SHP77 treated with DMSO at 0.1 percent for 48 hours (cell line): ENCODE results near the gene POLR1E.
"Not testable (repeated sequence)": the region's sequence is repeated elsewhere in the genome, so short reads cannot be mapped to it uniquely, and the experiment has no call there.

Experiments
- DNase-seq: peaks from one replicate; lab custom pipeline; 2025; lab: John Stamatoyannopoulos, UW

Gene POLR1E

DNA sequence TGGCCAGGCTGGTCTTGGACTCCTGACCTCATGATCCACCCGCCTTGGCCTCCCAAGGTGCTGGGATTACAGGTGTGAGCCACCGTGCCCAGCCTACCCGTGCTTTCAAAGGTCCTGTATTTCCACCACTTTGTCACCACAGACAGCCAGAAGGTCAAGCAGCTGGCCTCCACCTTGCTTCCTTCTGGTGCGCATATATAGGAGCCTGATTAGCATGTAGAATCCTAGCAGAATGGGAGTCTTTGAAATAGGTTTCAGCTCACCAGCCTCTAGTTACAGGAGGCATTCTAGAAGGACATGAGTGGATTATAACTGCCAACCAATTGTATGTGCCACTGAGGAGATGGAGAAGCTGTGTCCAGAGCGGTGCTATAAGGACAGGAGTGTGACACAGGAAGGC is 18.9 kb downstream of the POLR1E start:
- no peak for DNase-seq

DNA sequence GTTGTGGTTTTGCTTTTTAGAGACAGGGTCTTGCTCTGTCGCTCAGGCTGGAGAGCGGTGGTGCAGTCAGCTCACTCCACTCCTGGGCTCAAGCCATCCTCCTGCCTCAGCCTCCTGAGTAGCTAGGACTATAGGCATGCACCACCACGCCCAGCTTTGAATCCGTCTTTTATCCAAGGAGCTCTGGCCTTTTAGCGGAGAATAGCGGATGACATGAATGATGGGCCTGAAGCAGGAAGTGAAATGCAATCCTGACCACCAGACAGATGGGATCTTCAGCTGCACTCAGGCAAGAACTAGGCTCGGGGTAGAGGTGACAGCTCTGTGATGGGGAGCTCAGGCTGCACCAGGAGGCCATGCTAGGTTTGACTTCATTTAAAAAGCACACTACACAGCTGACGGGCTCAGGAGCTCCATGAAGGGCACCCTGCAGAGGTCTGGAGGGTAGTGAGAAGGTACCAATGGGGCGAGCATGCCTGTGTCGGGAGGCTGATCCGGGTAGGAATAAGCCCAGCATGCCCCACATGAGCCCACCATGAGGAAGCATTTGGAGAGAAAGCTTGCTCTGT is 21.9 kb downstream of the POLR1E start:
- no peak for DNase-seq

DNA sequence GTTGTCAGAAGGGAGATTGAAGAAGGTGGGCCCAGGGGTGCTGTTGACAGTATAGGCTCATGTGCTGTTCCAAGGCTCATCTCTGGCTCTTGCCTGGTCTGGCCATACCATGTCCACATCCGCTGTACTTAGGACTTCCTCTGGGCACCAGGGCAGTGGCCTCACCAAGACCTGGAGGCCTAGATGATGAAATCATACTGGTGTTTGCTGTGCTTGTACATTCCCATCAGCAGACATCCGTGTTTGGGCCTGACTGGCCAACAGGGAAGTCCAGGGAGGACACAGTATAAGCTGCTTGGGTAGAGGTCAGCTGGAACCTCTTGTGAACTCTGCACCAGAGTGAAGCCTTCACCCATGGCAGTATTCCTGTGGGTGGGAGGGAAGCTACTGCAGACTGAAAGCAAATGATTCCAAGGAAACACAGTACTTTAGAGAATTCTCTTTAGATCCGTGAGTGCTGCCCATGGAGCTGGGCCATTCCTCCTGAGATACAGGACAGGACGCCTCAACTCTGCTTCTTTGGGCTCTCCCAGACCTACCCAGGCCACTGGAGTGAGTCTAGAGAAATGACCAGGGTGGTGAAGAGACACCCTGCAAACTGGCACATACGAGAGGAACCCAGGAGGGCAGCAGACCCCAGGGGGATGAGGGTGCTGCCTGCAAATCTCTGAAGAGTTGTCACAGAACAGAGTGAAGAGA is 22.5 kb downstream of the POLR1E start:
- no peak for DNase-seq

DNA sequence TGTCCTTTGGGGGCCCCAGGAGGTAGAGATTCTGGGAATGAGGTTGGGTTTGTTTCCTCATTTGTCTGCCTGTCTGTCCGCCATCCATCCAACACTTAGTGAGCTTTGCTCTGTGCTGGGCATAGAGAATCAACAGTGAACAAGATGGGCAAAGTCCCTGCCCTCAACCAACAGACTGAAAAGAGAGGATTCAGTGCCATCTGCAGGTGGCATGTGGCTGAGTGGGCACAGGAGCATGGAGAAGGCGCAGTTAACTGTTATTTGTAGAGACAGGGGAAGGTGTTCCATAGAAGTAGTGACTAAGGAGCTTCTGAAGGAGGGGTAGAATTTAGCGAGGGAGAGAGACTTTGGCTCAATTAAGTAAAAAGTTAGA is 23.1 kb downstream of the POLR1E start:
- no peak for DNase-seq

DNA sequence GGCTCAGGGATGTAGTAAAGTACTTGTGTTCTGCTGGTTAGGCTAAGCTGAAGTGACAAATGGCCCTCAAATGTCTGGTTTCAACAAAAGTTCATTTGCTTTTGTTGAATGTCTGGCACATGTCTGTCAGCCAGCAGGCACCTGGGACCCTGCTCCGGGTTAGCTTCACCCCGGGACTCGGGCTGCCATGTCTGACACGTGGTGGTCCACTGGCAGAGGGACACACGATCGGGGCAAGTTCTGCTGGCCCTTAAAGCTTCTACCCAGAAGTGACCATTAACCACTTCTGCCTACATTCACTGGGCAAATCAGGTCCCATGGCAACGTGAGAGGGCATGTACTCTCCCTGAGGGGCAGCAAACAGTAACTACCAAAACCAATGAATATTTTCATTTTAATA is 23.8 kb downstream of the POLR1E start:
- DNase-seq = no peak

DNA sequence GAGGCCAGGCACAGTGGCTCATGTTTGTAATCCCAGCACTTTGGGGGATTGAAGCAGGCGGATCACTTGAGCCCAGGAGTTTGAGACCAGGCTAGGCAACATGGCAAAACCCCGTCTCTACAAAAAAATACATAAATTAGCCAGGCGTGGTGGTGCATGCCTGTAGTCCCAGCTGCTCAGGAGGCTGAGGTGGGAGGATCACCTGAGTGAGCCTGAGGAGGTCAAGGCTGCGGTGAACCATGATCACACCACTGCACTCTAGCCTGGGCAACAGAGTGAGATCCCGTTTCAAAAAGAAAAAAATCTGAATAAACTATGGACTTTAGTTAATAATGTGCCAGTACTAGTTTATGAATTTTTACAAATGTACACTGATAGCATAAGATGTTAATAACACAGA is 24.3 kb downstream of the POLR1E start:
- not testable (repeated sequence) for DNase-seq

DNA sequence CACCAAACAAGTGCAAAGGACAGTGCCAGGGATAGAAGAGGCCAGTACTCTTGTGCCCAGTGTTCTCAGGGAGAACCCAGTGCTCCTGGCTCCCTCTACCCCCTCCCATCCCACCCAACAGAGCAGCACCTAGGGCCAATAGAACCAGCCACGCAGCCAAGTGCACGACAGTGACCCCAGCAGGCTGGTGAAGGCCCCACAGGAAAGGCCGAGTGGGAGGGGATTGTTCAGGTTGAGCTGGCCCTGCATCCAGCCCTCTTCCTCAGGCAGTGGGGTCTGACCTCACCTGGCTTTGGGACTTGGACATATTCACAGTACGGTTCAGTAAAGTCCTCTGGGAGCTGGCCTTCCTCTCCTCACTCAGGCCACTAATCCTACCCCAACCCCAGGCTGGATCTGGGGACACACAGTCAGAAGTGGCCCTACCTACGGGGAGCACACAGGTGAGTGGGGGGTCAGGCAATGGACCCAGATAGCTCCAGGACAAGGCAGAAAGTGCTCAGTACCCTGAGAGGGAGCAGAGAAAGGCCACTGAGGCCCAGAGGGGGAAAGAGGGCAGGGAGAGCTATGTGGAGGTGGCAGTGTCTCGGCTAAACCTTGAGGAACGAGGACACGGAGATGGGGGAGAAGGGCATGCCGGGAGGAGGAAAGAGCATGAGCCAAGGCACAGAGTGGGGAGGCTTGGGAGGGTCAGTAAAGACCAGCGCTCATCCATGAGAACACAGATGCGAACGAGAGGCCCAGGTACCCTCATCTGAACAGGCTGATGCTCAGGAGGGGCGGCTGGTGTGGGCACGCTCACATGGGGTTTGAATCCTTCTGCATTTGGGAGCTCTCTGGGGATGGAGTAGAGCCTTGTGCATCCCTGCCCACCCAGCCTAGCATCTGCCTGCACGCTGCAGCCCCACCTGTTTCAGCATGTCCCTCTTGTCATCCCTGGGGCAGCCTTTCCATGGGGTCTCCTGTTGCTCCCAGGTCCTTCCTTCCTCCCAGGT is 25.6 kb downstream of the POLR1E start:
- DNase-seq = no peak

DNA sequence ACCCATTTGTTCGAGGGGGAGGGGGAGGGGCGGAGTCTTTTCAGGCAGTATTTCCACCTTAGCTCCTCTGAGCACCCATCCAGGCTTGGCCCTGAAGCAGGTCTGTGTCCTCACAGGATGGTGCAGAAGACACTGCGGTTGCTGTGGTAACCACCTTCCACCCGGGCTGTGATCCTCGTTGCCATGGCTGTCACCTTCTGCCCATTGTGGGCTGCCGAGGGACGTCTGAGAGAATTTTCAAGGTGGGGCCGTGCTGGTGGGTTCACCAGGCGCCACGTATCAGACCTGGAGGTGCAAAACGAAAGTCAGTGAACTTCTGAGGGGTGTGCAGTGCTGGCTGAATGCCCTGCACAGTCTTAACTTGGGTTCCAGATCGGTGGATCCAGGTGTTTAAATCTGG is 26.7 kb downstream of the POLR1E start:
- no peak for DNase-seq

DNA sequence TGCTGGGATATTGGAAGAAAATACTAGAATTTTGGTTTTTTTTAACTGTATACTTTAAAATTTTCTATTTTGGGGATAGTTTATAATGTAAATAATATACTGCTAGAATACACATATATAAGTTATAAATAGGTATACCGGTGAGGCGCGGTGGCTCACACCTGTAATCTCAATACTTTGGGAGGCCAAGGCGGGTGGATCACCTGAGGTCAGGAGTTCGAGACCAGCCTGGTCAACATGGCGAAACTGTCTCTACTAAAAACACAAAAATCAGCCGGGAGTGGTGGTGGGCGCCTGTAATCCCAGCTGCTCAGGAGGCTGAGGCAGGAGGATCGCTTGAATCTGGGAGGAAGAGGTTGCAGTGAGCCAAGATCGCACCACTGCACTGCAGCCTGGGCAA is 28.7 kb downstream of the POLR1E start:
- not testable (repeated sequence) for DNase-seq

DNA sequence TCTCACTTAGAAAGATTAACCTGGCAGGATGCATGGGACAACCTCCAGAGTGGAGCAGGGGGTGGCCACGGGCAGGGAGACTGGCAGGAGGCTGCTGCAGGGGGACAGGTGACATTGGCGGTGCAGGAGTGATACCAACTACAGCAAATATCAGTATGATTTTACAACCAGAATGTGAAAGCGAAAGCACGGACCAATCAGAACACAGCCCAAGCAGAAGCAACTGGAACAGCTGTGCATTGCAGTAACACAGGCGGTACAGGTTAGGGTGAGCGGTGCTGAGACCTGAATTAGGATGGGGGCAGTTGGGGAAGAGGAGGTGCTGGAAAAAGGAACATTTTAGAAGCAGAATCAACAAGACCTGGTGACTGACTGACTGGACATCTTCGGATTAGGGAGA is 29.3 kb downstream of the POLR1E start:
- DNase-seq = no peak

DNA sequence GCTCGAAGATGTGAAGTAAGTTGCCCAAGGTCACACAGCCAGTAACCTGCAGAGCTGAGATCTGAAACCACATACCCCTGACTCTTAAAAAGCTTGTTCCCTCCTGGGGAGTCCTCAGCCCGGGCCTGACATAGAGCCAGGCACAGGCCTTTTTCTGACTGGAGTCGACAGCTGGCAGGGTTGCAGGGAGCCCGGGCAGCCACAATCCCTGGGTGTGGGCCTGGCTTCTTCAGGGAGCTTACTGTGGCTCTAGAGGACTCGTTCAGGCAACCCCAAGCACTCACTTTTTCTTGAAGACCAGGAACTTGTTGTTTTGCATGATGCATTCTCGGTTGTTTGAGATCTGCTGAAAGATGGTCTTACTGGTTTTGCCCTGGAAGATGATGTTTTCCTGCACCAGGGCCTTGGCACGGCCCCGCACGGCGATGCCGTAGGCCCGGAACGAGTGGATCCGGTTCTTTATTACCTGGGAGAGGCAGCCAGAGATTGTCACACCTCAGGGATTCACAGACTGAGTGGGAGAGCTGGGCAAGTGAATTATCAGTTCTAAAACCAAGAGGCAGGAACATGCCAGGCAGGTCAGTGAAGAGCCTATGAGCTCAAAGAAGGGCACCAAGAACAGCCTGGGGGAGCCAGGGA is 30.0 kb downstream of the POLR1E start:
- DNase-seq = no peak

DNA sequence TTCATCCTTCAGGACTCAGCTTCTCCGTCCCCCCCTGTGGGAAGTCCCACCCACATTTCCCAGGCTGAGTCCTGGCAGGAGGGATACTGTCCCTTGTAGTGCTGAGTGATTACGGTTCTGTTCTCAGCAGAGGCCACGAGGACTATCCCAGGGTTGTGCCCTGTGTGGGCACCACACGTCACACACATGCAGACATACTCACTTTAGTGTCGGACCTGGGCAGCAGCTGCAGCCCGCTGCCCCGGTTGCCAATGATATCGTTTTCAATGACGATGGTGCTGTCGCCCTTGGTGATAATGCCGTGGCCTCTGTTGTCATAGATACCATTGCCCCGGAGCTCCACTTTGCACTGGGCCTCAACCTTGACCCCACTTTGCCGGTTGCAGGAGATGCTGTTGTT is 32.2 kb downstream of the POLR1E start:
- DNase-seq = no peak

DNA sequence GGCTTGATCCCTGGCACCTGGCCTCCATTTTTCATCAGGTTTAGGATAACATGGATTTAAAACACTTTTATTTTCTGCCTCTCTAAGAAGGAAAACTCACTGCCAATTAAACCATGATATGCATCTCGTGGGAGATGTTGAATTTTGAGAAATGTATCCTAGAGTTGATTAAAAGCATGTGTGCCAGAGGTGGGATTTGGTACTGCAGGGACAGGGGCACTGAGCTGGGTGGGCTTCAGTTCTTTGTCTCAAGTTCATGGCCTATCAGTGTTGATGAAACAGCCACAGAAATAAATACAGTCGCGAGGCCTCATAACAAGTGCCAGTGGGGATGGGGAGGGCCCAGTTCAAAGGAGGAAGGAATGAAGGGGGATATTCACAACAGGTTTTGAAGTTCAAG is 34.9 kb downstream of the POLR1E start:
- DNase-seq = no peak

DNA sequence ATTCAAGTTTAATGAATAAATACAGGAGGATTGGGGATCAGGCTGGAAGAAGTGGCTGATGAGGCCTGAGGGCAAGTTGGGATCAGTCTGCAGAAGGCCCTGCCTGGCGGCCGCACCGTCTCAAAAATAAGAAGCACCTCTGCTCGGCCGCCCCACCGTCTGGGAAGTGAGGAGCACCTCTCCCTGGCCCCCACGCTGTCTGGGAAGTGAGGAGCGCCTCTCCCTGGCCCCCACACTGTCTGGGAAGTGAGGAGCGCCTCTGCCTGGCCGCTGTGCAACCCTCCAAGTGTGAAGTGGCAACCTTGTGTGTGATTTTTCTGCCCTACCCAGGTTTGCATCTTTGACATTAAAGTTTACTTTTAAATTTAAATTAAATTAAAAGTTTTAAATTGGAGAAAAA is 35.4 kb downstream of the POLR1E start:
- no peak for DNase-seq

DNA sequence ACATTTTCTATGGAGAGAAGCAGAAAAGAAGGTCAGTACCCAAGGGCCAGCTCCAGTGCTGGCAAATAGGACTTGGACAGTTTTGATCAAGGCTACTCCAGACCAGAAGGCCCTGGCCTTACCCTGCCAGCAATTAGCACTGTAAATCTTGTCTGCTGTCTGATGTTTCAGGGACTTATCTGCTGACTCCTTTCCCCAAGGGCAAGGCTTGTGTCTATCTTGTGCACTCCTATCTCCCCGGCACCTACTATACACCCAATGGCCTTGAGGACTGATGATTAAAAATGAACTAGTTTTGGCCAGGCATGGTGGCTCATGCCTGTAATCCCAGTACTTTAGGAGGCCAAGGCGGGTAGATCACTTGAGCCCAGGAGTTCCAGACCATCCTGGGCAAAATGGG is 37.2 kb downstream of the POLR1E start:
- no peak for DNase-seq

DNA sequence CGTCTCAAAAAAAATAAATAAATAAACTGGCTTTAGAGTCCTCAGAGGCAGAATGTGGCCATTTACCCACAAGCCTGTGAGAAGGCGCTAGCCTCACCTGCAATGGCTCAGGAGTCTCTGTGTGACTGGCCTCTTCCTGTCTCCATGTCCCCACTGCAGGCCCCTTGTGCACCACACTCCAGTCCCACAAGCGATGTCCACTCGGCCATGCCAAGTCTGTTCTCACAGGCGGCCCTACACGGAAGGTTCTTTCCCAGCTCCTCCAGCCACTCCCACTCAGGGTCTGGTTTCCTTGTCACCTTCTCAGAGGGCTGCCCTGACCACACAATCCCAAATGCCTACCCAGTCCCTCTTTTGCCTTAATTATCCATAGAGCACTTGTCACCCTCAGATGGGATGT is 38.2 kb downstream of the POLR1E start:
- DNase-seq = no peak

DNA sequence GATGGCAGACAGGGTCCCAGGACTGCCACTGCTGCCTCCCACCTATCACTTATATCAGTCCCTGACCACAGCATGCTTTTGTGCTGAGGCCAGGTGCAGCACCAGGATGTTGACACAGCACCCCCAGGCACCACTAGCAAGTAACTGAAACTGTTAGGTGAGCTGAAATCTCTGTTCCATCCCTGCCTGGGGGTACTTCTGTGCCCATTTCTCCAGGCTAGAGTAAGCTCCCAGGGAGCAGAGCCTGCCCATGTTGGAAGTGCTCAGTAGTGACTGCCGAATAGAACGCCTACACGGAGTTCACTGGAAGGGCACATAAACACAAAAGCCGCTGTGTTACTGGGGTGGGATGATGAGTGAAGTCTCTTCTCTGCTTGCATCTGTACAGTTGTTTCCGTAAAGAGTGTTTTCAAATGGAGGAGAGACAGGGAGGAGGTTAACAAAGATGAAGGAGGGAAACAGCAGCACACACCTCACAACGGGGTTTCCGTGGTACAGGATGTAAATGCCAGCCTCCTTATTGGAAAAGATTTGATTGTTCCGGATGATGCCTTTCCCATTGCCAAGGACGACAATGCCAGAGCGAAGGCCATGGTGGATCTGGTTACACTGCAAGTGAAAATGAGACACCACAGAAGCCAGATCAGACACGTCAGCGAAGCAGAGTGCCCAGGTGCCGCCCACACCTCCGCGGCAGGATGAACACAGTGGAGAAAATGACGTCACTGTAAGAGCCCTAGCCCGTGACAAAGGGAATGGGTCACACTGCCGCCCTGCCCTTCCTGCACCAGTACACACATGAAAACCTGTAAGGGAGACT is 43.1 kb downstream of the POLR1E start:
- DNase-seq = no peak

DNA sequence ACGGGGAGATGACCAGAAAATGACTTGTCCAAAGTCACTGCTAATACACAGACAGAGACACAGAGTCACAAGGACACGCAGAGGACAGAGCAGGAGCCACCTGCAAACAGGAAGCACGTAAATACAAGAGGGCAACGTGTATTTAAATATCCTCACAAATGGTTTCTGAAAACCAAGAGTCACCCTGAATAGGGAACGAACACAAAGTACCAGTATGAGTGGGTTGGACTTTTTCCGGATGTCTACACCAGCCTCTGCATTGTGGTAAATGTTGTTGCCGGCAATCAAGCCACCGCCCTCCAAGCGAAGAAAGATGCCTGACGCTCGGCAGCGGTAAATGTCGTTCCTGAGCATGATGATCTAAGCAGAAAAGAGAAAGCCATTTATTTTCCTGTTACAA is 46.0 kb downstream of the POLR1E start:
- no peak for DNase-seq

DNA sequence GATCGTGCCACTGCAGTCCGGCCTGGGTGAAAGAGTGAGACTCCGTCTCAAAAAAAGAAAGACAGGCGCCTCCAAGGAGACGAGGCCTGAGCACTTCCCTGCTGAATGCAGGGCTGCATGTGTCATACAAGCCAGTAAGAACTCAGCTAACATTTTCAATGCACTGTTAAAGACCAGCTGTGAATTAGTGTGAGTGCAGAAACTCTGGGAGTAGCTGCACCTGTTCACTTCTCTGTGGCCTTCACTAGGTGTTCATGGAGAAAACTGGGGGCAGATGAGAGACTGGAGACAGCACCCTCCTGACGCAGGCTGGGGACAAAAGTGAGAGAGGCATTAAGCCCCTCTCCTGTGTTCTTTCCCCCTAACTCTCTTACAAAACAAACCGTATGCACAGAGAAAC is 48.7 kb downstream of the POLR1E start:
- DNase-seq = no peak

DNA sequence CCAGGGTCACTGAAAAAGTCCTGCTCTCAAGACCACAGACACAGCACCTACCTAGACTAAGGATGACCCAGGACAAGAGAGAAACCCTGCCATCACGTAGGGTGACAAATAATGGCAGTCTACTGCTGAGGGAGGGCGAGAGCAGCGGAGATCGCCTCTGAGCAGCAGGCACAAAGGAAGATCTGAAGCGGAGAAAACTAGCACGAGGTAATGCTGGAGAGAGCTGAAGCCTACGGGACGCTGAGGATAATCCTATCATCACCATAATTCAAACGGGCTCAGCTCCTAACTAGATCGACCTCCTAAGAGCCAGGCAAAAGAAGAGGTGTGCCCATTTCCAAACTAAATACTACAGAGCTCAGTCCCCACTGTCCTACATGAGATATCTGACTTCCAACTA is 49.2 kb downstream of the POLR1E start:
- DNase-seq = no peak

DNA sequence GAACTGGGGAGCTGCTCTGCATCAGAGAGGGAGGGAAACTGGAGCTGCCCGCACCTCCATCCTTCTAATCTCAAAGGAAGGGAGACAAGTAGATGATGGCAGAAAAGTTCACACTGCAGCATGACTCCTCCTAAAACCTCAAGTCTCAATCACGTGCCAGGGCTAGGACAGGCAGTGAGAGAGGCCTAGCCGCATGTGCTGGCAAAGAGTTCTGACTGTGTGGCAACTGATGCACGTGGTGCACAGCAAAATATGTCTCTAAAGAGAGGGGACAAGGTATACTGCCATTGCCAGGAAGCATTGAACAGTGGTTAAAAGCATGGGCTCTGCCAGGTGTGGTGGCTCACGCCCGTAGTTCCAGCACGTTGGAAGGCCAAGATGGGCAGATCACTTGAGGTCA is 52.4 kb downstream of the POLR1E start:
- no peak for DNase-seq

DNA sequence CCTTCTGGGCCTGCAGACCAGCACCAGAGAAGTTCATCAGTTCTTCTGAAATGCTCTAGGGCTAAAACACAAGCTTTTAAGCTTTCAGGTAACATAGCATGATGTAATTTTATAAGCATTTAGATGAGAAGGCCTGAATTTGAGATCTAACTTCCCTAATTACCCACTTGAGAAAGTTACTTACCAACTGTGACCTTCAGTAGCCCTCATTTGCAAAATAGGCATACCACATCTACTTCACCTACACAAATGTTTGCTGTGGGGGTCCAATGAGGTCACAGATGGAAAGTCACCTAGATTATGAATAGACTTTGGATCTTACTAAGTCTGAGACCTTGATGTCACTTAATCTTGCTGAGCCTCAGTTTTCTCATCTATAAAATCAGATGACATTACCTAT is 53.9 kb downstream of the POLR1E start:
- no peak for DNase-seq
